ENCODE data around the gene PICALM.

PICALM gene

DNA sequence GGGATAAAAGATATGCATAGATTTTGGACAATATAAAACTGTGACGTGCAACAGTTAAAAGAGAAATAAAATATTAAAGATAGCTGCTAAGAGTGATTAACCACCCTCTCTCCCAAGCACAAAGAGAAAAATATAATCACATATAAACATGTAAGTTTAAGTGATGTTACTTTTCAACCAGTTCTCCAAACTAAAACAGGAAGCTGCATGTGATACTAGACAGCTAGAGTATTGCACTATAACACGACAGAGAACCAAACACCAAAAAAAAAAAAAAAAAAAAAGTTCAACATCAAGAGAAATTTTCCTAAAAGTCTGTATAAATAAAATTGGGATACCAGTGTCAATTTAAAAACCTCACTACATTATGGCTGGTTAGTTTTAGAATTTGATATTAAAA is 79.1 kb downstream of the PICALM start:
- WGBS, 2 experiments: 100% methylated on average over 1 of the region's 2 CpGs; no CpG with 5 or more reads in 1 of the 2 experiments
- H3K27me3 ChIP-seq (ENCODE audit: control insufficient read depth, insufficient read depth, low read length, poor library complexity, severe bottlenecking): no peaks in the 10 kb centered on the region
- H3K4me3 ChIP-seq (ENCODE audit: insufficient read depth, low read depth, low read length): no peak overlapping the region
- H3K27ac ChIP-seq (ENCODE audit: insufficient read depth, low read depth, low read length, poor library complexity, severe bottlenecking): no peak overlapping the region
- no peaks in the 10 kb centered on the region for H3K36me3 ChIP-seq (ENCODE audit: control insufficient read depth, insufficient read depth, low read length)
- H3K9me3 ChIP-seq (ENCODE audit: control insufficient read depth, low read length): no peaks in the 10 kb centered on the region
- no peaks in the 10 kb centered on the region for H3K4me1 ChIP-seq (ENCODE audit: control insufficient read depth, insufficient read depth, low read length)

DNA sequence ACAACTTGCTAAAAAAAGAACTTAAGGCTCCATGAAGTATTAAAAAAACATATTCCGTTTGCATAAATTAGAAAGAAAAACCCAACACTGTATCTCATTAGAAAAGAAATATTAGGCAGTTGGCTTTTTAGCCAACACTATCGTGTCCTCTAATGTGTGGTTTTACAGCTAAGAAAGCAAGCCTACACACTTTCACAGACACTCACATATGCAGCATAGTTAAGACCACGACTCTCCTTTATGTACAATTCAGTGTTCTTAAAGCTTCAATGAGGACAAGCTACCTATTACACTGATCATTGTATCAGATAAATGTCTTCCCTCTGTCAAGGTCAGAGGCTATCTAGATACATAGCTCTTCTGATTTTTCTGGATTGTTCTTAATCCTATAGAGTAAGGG is 80.1 kb downstream of the PICALM start:
- H3K4me1 ChIP-seq (ENCODE audit: control insufficient read depth, insufficient read depth, low read length): no peaks in the 10 kb centered on the region
- H3K27ac ChIP-seq (ENCODE audit: insufficient read depth, low read depth, low read length, poor library complexity, severe bottlenecking): no peak overlapping the region
- no peak overlapping the region for H3K4me3 ChIP-seq (ENCODE audit: insufficient read depth, low read depth, low read length)
- no peaks in the 10 kb centered on the region for H3K9me3 ChIP-seq (ENCODE audit: control insufficient read depth, low read length)
- H3K36me3 ChIP-seq (ENCODE audit: control insufficient read depth, insufficient read depth, low read length): no peaks in the 10 kb centered on the region
- 95 to 97% methylated on average over 3 of the region's 3 CpGs for WGBS, 2 experiments
- H3K27me3 ChIP-seq (ENCODE audit: control insufficient read depth, insufficient read depth, low read length, poor library complexity, severe bottlenecking): no peaks in the 10 kb centered on the region

DNA sequence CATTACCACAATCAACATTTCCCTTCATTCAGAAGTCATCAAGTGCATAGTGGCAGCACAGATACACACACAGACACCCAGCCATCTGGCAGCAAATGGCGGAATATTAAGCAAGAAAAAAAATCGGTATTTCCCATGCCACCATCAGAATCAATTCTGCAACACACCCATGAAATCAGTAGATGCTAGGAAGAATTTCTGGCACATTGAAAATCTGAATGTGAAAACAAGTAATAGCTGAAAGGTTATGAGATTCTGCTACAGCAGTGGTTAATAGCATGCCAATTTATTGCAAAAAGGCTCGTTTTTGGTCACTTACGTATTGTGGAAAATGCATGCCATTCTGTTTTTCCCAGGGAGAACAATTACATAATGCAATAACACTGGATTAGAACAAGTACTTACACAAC is 91.1 kb downstream of the PICALM start:
- Histone ChIP-seq H3K36me3 (ENCODE audit: control insufficient read depth, insufficient read depth, low read length) (peaks cover 19% of the 10 kb centered on the region), H3K9me3 (ENCODE audit: control insufficient read depth, low read length) (no peaks in the 10 kb centered on the region), H3K4me1 (ENCODE audit: control insufficient read depth, insufficient read depth, low read length) (no peaks in the 10 kb centered on the region), H3K4me3 (ENCODE audit: insufficient read depth, low read depth, low read length) (no peak overlapping the region), H3K27ac (ENCODE audit: insufficient read depth, low read depth, low read length, poor library complexity, severe bottlenecking) (no peak overlapping the region), H3K27me3 (ENCODE audit: control insufficient read depth, insufficient read depth, low read length, poor library complexity, severe bottlenecking) (no peaks in the 10 kb centered on the region)
- 98 to 100% methylated on average over 4 of the region's 4 CpGs for WGBS, 2 experiments

DNA sequence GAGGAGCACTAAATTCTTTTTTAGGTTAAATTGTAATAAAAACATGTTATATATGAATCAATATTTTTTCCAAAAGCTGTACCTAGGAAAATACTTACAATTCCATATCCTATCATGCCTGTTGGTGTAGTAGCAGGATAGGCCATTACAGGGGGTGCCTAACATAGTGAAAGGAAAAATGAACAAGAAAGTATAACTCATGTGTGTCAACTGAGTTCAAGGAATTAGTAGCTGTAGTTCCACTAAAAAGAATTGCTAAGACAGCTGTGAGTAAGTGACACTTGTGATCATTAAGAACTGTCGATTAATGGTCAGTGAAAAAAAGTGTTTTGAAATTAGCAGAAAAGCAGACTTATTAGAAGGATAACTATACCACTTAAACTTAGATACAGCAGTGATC is 92.4 kb downstream of the PICALM start:
- no peak overlapping the region for H3K27ac ChIP-seq (ENCODE audit: insufficient read depth, low read depth, low read length, poor library complexity, severe bottlenecking)
- H3K4me1 ChIP-seq (ENCODE audit: control insufficient read depth, insufficient read depth, low read length): no peaks in the 10 kb centered on the region
- H3K4me3 ChIP-seq (ENCODE audit: insufficient read depth, low read depth, low read length): no peak overlapping the region
- peaks cover 26% of the 10 kb centered on the region for H3K36me3 ChIP-seq (ENCODE audit: control insufficient read depth, insufficient read depth, low read length)
- WGBS, 2 experiments: 93 to 100% methylated on average over 1 of the region's 1 CpG
- no peaks in the 10 kb centered on the region for H3K27me3 ChIP-seq (ENCODE audit: control insufficient read depth, insufficient read depth, low read length, poor library complexity, severe bottlenecking)
- H3K9me3 ChIP-seq (ENCODE audit: control insufficient read depth, low read length): no peaks in the 10 kb centered on the region

DNA sequence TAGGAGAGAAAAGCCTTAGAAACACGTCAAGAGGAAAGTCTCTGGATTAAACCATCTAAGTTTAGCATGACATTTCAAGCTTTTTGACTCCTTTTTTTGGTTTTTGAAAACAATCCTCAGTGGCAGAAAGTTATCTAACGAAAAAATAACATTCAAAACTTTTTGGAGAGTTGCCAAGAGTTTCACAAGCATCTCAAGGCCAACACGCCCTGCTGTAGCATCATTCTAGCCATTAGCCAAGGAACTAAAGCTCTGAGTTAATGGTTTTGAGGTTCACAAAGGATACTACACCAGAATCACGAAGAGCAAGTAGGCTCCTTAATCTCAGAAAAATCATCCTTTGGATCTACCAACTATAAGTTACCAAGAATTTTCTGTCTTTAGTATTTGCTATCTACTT is 94.8 kb downstream of the PICALM start:
- H3K27ac ChIP-seq (ENCODE audit: insufficient read depth, low read depth, low read length, poor library complexity, severe bottlenecking): no peak overlapping the region
- no peaks in the 10 kb centered on the region for H3K9me3 ChIP-seq (ENCODE audit: control insufficient read depth, low read length)
- H3K4me1 ChIP-seq (ENCODE audit: control insufficient read depth, insufficient read depth, low read length): no peaks in the 10 kb centered on the region
- H3K36me3 ChIP-seq (ENCODE audit: control insufficient read depth, insufficient read depth, low read length): peaks cover 20% of the 10 kb centered on the region
- no peaks in the 10 kb centered on the region for H3K27me3 ChIP-seq (ENCODE audit: control insufficient read depth, insufficient read depth, low read length, poor library complexity, severe bottlenecking)
- WGBS, 2 experiments: 89 to 95% methylated on average over 4 of the region's 4 CpGs
- no peak overlapping the region for H3K4me3 ChIP-seq (ENCODE audit: insufficient read depth, low read depth, low read length)

DNA sequence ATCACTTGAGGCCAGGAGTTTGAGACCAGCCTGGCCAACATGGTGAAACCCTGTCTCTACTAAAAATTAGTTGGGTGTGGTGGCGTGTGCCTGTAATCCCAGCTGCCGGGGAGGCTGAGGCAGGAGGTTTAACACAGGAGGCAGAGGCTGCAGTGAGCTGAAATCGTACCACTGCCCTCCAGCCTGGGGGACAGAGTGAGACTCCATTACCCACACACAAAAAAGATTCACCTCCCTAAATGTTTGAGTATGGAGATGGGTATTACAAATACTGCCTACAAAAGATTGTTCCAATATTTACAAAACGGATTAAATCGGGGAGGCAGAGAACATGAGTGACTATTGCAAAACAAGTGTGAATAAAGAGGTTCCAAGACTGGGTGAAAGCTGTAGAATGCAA is 98.3 kb downstream of the PICALM start:
- Histone ChIP-seq H3K4me3 (ENCODE audit: insufficient read depth, low read depth, low read length) (no peak overlapping the region), H3K27ac (ENCODE audit: insufficient read depth, low read depth, low read length, poor library complexity, severe bottlenecking) (no peak overlapping the region), H3K4me1 (ENCODE audit: control insufficient read depth, insufficient read depth, low read length) (no peaks in the 10 kb centered on the region), H3K36me3 (ENCODE audit: control insufficient read depth, insufficient read depth, low read length) (peaks cover 17% of the 10 kb centered on the region), H3K27me3 (ENCODE audit: control insufficient read depth, insufficient read depth, low read length, poor library complexity, severe bottlenecking) (no peaks in the 10 kb centered on the region), H3K9me3 (ENCODE audit: control insufficient read depth, low read length) (no peaks in the 10 kb centered on the region)
- WGBS, 2 experiments: 90 to 97% methylated on average over 4 to 5 of the region's 5 CpGs

DNA sequence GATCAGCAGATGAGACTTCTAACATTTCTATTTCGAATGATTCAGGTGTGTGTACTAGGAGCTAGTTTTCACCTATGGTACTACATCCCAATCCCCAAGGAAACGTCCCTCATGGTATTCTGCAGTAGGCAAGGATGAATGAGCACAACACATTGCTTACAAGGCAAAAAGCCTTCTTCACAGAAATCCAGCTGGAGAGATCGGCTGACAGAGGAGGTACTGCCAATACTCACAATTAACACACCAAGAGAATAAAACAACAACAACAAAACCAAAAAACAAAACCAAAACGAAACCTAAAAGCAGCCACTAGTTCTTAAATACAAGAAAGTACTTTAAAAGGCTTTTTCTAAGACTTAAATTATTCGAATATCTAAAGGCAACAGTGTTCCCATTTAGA is 101.4 kb downstream of the PICALM start:
- no peak overlapping the region for H3K27ac ChIP-seq (ENCODE audit: insufficient read depth, low read depth, low read length, poor library complexity, severe bottlenecking)
- H3K9me3 ChIP-seq (ENCODE audit: control insufficient read depth, low read length): no peaks in the 10 kb centered on the region
- WGBS, 2 experiments: 75 to 85% methylated on average over 4 to 5 of the region's 5 CpGs
- H3K4me3 ChIP-seq (ENCODE audit: insufficient read depth, low read depth, low read length): no peak overlapping the region
- peaks cover 16% of the 10 kb centered on the region for H3K36me3 ChIP-seq (ENCODE audit: control insufficient read depth, insufficient read depth, low read length)
- no peaks in the 10 kb centered on the region for H3K4me1 ChIP-seq (ENCODE audit: control insufficient read depth, insufficient read depth, low read length)
- no peaks in the 10 kb centered on the region for H3K27me3 ChIP-seq (ENCODE audit: control insufficient read depth, insufficient read depth, low read length, poor library complexity, severe bottlenecking)

DNA sequence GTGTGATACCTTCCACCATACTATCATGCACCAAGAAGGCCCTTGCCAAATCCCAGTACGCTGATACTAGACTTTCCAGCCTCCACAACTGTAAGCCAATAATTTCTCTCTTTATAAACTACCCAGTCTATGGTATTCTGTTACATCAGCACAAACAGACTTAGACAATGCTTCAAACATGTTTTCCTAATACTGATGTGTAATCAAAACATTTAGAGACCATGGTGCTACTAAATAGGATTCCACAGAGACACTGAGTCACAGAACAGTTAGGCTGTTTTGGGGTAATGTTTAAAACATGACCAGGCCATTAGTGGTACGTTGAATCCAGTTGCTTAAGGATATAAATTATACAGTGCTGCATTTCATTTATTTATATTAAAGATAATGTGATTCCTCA is 103.7 kb downstream of the PICALM start:
- WGBS, 2 experiments: 93 to 96% methylated on average over 1 of the region's 2 CpGs
- Histone ChIP-seq H3K27ac (ENCODE audit: insufficient read depth, low read depth, low read length, poor library complexity, severe bottlenecking) (no peak overlapping the region), H3K4me3 (ENCODE audit: insufficient read depth, low read depth, low read length) (no peak overlapping the region), H3K9me3 (ENCODE audit: control insufficient read depth, low read length) (no peaks in the 10 kb centered on the region), H3K27me3 (ENCODE audit: control insufficient read depth, insufficient read depth, low read length, poor library complexity, severe bottlenecking) (no peaks in the 10 kb centered on the region), H3K4me1 (ENCODE audit: control insufficient read depth, insufficient read depth, low read length) (no peaks in the 10 kb centered on the region), H3K36me3 (ENCODE audit: control insufficient read depth, insufficient read depth, low read length) (peaks cover 7% of the 10 kb centered on the region)

DNA sequence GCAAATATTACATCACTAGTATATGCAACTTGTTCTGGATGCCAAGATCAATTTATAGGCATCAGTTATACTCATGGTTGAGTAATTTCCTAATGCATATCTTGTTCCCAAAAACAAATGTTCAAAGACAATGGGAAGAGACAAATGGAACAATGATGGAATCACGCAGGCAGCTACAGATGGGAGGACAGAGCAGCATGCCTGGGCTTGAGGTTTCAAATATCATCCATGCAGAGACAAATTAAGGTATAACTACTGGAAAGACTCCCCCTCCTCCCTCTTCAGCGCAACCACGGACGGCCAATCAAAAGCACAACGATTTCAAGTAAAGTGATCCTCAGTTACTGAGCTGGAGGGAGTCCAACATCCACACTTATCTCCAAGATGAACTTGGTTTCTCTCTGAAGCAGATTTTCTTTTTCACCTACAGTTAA is 106.9 kb downstream of the PICALM start:
- 78 to 85% methylated on average over 5 of the region's 5 CpGs for WGBS, 2 experiments
- H3K4me3 ChIP-seq (ENCODE audit: insufficient read depth, low read depth, low read length): no peak overlapping the region
- H3K36me3 ChIP-seq (ENCODE audit: control insufficient read depth, insufficient read depth, low read length): peaks cover 7% of the 10 kb centered on the region
- H3K4me1 ChIP-seq (ENCODE audit: control insufficient read depth, insufficient read depth, low read length): no peaks in the 10 kb centered on the region
- H3K27ac ChIP-seq (ENCODE audit: insufficient read depth, low read depth, low read length, poor library complexity, severe bottlenecking): no peak overlapping the region
- no peaks in the 10 kb centered on the region for H3K27me3 ChIP-seq (ENCODE audit: control insufficient read depth, insufficient read depth, low read length, poor library complexity, severe bottlenecking)
- H3K9me3 ChIP-seq (ENCODE audit: control insufficient read depth, low read length): no peaks in the 10 kb centered on the region

DNA sequence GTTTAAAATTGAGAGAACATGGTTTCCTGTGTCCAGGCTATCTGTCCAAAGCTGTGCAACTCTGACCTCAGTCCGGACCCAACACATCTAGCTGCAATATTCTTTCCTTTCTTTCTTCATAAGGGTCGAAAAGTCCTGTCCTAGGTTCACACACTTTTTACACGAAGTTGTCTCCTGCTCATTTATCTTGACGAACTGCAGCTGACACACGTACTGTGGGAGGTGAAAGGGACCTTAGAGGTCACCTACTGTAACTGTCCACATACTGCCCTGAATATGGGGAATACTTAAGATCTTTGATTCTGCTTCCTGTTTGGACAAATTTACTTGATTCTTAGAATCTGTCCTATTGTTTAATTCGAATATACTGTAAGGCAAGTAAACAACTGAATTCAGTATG is 107.8 kb downstream of the PICALM start:
- no peaks in the 10 kb centered on the region for H3K4me1 ChIP-seq (ENCODE audit: control insufficient read depth, insufficient read depth, low read length)
- no peaks in the 10 kb centered on the region for H3K27me3 ChIP-seq (ENCODE audit: control insufficient read depth, insufficient read depth, low read length, poor library complexity, severe bottlenecking)
- no peaks in the 10 kb centered on the region for H3K9me3 ChIP-seq (ENCODE audit: control insufficient read depth, low read length)
- no peak overlapping the region for H3K4me3 ChIP-seq (ENCODE audit: insufficient read depth, low read depth, low read length)
- H3K36me3 ChIP-seq (ENCODE audit: control insufficient read depth, insufficient read depth, low read length): peaks cover 9% of the 10 kb centered on the region
- H3K27ac ChIP-seq (ENCODE audit: insufficient read depth, low read depth, low read length, poor library complexity, severe bottlenecking): no peak overlapping the region
- 84 to 86% methylated on average over 6 of the region's 6 CpGs for WGBS, 2 experiments

DNA sequence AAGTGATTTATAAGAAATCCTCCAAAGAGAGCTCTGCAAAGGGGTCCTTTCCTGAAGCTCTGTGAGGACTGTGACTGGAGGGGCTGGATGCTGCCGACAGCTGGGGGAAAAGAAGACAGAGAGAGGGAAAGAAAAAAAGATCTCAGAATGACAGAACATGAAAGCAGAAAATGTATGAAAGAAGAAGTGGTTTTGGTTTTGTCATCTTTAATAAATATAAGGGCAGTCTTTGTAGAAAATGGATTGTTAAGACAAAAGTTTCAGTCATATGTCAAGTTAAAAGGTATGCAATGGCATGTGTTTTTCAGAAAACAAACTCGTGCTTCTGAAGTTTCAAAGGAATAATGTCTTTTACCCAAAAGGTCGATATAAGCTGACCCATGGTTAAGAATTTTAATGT is 108.2 kb downstream of the PICALM start:
- H3K9me3 ChIP-seq (ENCODE audit: control insufficient read depth, low read length): no peaks in the 10 kb centered on the region
- H3K27me3 ChIP-seq (ENCODE audit: control insufficient read depth, insufficient read depth, low read length, poor library complexity, severe bottlenecking): no peaks in the 10 kb centered on the region
- no peak overlapping the region for H3K27ac ChIP-seq (ENCODE audit: insufficient read depth, low read depth, low read length, poor library complexity, severe bottlenecking)
- WGBS, 2 experiments: 88 to 95% methylated on average over 3 of the region's 3 CpGs
- no peaks in the 10 kb centered on the region for H3K4me1 ChIP-seq (ENCODE audit: control insufficient read depth, insufficient read depth, low read length)
- peaks cover 6% of the 10 kb centered on the region for H3K36me3 ChIP-seq (ENCODE audit: control insufficient read depth, insufficient read depth, low read length)
- no peak overlapping the region for H3K4me3 ChIP-seq (ENCODE audit: insufficient read depth, low read depth, low read length)

All from ectodermal cell (in vitro differentiated cells).